NT2/D1 (cell line): ENCODE data around the gene TEC.

Source experiments
- DNase-seq: peaks from one replicate; pipeline ENCODE4 v3.0.0-alpha.2; 2011; ENCODE audit warnings: low read depth, low spot score
- H3K27me3 ChIP-seq: 2 replicates; pipeline ENCODE4 v1.6.0; 2011; ENCODE audit warnings: mild to moderate bottlenecking; ENCODE audit not compliant: insufficient read length, insufficient read depth
- H3K36me3 ChIP-seq: 2 replicates; pipeline ENCODE4 v1.6.1; 2011; ENCODE audit warnings: mild to moderate bottlenecking, low read length, mixed read lengths; ENCODE audit not compliant: insufficient read depth, insufficient read length
- H3K4me1 ChIP-seq: 2 replicates; pipeline ENCODE4 v1.5.1; 2011; ENCODE audit not compliant: insufficient read depth, insufficient read length
- H3K4me3 ChIP-seq: 2 replicates; pipeline ENCODE4 v1.5.1; 2011; ENCODE audit warnings: low read depth; ENCODE audit not compliant: insufficient read length
- H3K9ac ChIP-seq: 2 replicates; pipeline ENCODE4 v1.6.0; 2011; ENCODE audit warnings: low read depth; ENCODE audit not compliant: insufficient read length
- H3K9me3 ChIP-seq: 2 replicates; pipeline ENCODE4 v1.5.1; 2011; ENCODE audit warnings: mild to moderate bottlenecking, low read length; ENCODE audit not compliant: insufficient read depth
- SUZ12 ChIP-seq: IDR thresholded peaks from 2 replicates; pipeline ENCODE4 v1.6.1; 2011; ENCODE audit not compliant: insufficient read length, insufficient read depth; ENCODE audit errors: extremely low read depth
- YY1 ChIP-seq: IDR thresholded peaks from 2 replicates; pipeline ENCODE4 v1.6.1; 2011; ENCODE audit not compliant: insufficient read length, insufficient read depth
- ZNF274 ChIP-seq: IDR thresholded peaks from 2 replicates; pipeline ENCODE4 v1.6.1; 2011; ENCODE audit warnings: mild to moderate bottlenecking, low read depth, low read length

The TEC gene

GRCh38 chr4:48235050-48235449, 34.6 kb downstream of the TEC start:
- Histone ChIP-seq H3K9me3 (no peaks in the 10 kb centered on the region), H3K4me1 (no peaks in the 10 kb centered on the region), H3K9ac (no peak overlapping the region), H3K27me3 (no peaks in the 10 kb centered on the region), H3K36me3 (no peaks in the 10 kb centered on the region), H3K4me3 (no peak overlapping the region)
- TF ChIP-seq ZNF274 (no peak), SUZ12 (no peak), YY1 (no peak)
- no peak for DNase-seq

GRCh38 chr4:48234575-48234974, 35.1 kb downstream of the TEC start:
- no peaks in the 10 kb centered on the region for H3K27me3 ChIP-seq
- H3K4me3 ChIP-seq, result no peak overlapping the region
- TF ChIP-seq YY1, result no peak
- no peak for TF ChIP-seq SUZ12
- TF ChIP-seq ZNF274, result no peak
- H3K4me1 ChIP-seq, result no peaks in the 10 kb centered on the region
- DNase-seq, result no peak
- H3K36me3 ChIP-seq, result no peaks in the 10 kb centered on the region
- no peaks in the 10 kb centered on the region for H3K9me3 ChIP-seq
- H3K9ac ChIP-seq, result no peak overlapping the region

GRCh38 chr4:48228949-48229348, 40.7 kb downstream of the TEC start:
- H3K36me3 ChIP-seq, result no peaks in the 10 kb centered on the region
- no peaks in the 10 kb centered on the region for H3K9me3 ChIP-seq
- H3K4me1 ChIP-seq, result no peaks in the 10 kb centered on the region
- no peak overlapping the region for H3K4me3 ChIP-seq
- no peaks in the 10 kb centered on the region for H3K27me3 ChIP-seq
- no peak for TF ChIP-seq YY1
- no peak for TF ChIP-seq SUZ12
- TF ChIP-seq ZNF274, result no peak
- no peak overlapping the region for H3K9ac ChIP-seq
- DNase-seq, result no peak

- H3K4me3 ChIP-seq, result no peak overlapping the region
- H3K27me3 ChIP-seq, result no peaks in the 10 kb centered on the region
- no peaks in the 10 kb centered on the region for H3K36me3 ChIP-seq
- no peak overlapping the region for H3K9ac ChIP-seq
- no peaks in the 10 kb centered on the region for H3K9me3 ChIP-seq
- TF ChIP-seq YY1, result no peak
- no peaks in the 10 kb centered on the region for H3K4me1 ChIP-seq
- no peak for DNase-seq
Measured at GRCh38 chr4:48227662-48228061, 42.0 kb downstream of the TEC start.

DNA sequence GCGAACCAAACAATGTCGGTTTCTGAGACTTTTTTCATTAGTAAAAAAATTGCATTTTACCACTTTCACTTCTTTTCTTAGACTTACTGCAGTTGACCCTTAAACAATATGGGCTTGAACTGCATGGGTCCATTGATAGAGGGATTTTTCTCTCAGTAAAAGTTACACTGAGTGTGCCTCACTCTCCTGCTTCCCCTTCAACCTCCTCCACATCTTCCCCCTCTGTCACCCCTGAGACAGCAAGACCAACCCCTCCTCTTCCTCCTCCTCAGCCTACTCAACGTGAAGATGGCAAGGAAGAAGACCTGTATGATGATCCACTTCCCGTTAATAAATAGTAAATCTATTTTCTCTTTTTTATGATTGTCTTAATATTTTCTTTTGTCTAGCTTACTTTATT, 43.4 kb downstream of the TEC start:
- TF ChIP-seq YY1 (no peak), SUZ12 (no peak), ZNF274 (no peak)
- Histone ChIP-seq H3K9ac (no peak overlapping the region), H3K9me3 (no peaks in the 10 kb centered on the region), H3K36me3 (no peaks in the 10 kb centered on the region), H3K4me3 (no peak overlapping the region), H3K27me3 (no peaks in the 10 kb centered on the region), H3K4me1 (no peaks in the 10 kb centered on the region)
- DNase-seq, result no peak

- no peaks in the 10 kb centered on the region for H3K36me3 ChIP-seq
- H3K9ac ChIP-seq, result no peak overlapping the region
- no peak overlapping the region for H3K4me3 ChIP-seq
- TF ChIP-seq SUZ12, result no peak
- H3K4me1 ChIP-seq, result no peaks in the 10 kb centered on the region
- no peaks in the 10 kb centered on the region for H3K9me3 ChIP-seq
- no peaks in the 10 kb centered on the region for H3K27me3 ChIP-seq
- no peak for DNase-seq
Measured at GRCh38 chr4:48225368-48226141, 44.1 kb downstream of the TEC start.

DNA sequence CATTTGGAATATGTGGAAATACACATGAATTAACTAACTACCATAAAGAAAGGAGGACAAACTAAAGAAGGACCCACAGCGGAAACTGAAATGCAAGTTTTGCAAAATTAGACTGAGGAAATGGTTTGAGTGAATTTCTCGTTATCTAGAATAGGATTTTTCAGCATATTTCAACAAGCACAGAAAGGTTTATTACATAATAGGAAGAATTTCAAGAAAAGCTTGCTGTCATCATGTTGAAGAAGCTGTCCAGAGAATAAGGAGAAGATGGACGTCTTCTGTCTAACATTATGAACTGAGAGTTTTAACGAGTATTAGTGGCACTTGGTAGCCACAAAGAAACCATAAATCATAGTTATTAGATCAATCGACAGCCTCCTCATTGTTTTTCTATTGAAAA, 45.0 kb downstream of the TEC start:
- no peak for DNase-seq
- TF ChIP-seq YY1 (no peak), SUZ12 (no peak), ZNF274 (no peak)

DNA sequence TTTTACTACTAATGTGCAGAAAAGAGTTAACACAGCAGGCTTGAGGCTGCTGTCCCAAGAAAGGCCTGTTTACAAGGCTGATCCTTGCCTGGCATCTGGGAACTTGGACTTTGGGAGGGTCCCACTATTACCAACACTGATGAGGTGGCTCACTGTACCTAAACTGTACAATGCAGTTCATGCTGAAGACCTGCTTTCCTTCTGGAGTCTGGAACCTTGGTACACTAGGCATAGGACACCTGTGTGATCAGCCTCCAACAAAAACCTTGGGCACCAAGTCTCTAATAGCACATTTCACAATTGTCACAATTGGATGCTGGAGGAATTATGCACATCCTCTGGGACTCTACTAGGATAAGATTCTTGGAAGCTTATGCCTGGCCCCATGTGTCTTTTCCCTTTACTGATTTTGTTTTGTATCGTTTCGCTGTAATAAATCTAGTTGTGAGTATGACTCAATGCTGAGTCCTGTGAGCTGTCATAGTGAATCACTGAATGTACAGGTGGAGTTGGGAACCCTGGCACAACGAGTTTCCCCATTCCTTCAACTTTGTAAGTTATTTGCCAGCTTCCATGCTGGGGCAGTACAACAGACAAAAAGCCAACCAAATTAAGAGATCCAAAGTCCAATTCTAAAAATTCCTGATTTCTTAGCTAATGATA, 45.9 kb downstream of the TEC start:
- Histone ChIP-seq H3K27me3 (no peaks in the 10 kb centered on the region), H3K4me3 (no peak overlapping the region), H3K36me3 (no peaks in the 10 kb centered on the region), H3K4me1 (no peaks in the 10 kb centered on the region), H3K9me3 (no peaks in the 10 kb centered on the region), H3K9ac (no peak overlapping the region)
- TF ChIP-seq SUZ12, result no peak
- TF ChIP-seq ZNF274, result no peak
- TF ChIP-seq YY1, result no peak
- no peak for DNase-seq

More for the DNA sequence above, 45.0 kb downstream of the TEC start:
- no peaks in the 10 kb centered on the region for H3K9me3 ChIP-seq
- H3K4me3 ChIP-seq, result no peak overlapping the region
- no peaks in the 10 kb centered on the region for H3K4me1 ChIP-seq
- H3K27me3 ChIP-seq, result no peaks in the 10 kb centered on the region
- no peak overlapping the region for H3K9ac ChIP-seq
- no peaks in the 10 kb centered on the region for H3K36me3 ChIP-seq
